HG02798 (cell line): Measurements from ENCODE around the gene PCDH9.

ENCODE experiments used
- ATAC-seq: cut with Tn5 transposase; IDR thresholded peaks from one replicate; pipeline ENCODE4 v1.9.1; 2021; ENCODE audit warnings: mild to moderate bottlenecking; ENCODE audit not compliant: unreplicated experiment, poor library complexity

The PCDH9 gene

GRCh38 chr13:66700117-66700601 lies 530.0 kb downstream of the PCDH9 start:
- ATAC-seq: no peak

GRCh38 chr13:66693656-66694055 lies 536.5 kb downstream of the PCDH9 start:
- no peak for ATAC-seq

GRCh38 chr13:66691149-66691548 lies 539.0 kb downstream of the PCDH9 start:
- no peak for ATAC-seq

GRCh38 chr13:66689628-66690027 lies 540.5 kb downstream of the PCDH9 start:
- no peak for ATAC-seq

GRCh38 chr13:66689037-66689619 lies 541.0 kb downstream of the PCDH9 start:
- ATAC-seq: no peak

GRCh38 chr13:66681403-66681802 lies 548.7 kb downstream of the PCDH9 start:
- no peak for ATAC-seq

GRCh38 chr13:66680031-66680430 lies 550.1 kb downstream of the PCDH9 start:
- no peak for ATAC-seq

GRCh38 chr13:66675620-66676019 lies 554.5 kb downstream of the PCDH9 start:
- ATAC-seq: no peak

GRCh38 chr13:66673401-66673800 lies 556.7 kb downstream of the PCDH9 start:
- ATAC-seq: no peak

- no peak for ATAC-seq
Measured at GRCh38 chr13:66665991-66666390, 564.1 kb downstream of the PCDH9 start.

GRCh38 chr13:66663711-66664110 lies 566.4 kb downstream of the PCDH9 start:
- no peak for ATAC-seq

- ATAC-seq: no peak
Measured at GRCh38 chr13:66663206-66663605, 566.9 kb downstream of the PCDH9 start.

- no peak for ATAC-seq
Measured at GRCh38 chr13:66661336-66661735, 568.8 kb downstream of the PCDH9 start.

- ATAC-seq: no peak
Measured at GRCh38 chr13:66660468-66660813, 569.7 kb downstream of the PCDH9 start.

GRCh38 chr13:66659701-66660467 lies 570.3 kb downstream of the PCDH9 start:
- peak; percentile 62 for ATAC-seq

- ATAC-seq: no peak
Measured at GRCh38 chr13:66659286-66659685, 570.9 kb downstream of the PCDH9 start.

GRCh38 chr13:66657165-66657881 lies 572.8 kb downstream of the PCDH9 start:
- ATAC-seq: no peak

- ATAC-seq: no peak
Measured at GRCh38 chr13:66655847-66656454, 574.2 kb downstream of the PCDH9 start.

- ATAC-seq: no peak
Measured at GRCh38 chr13:66644855-66645460, 585.2 kb downstream of the PCDH9 start.

GRCh38 chr13:66640231-66640630 lies 589.9 kb downstream of the PCDH9 start:
- ATAC-seq: peak; percentile 40

- no peak for ATAC-seq
Measured at GRCh38 chr13:66639044-66639443, 591.1 kb downstream of the PCDH9 start.
